ENCODE measurements around the gene YWHAQ.
"Not testable (repeated sequence)": the region's sequence is repeated elsewhere in the genome, so short reads cannot be mapped to it uniquely, and the experiment has no call there.

YWHAQ gene

GRCh38 chr2:9629222-9630116 lies 1.3 kb downstream of the YWHAQ start:
- DNase-seq (ENCODE audit: low read depth), result no peak
- H3K4me3 ChIP-seq (ENCODE audit: control insufficient read depth, low read depth, low read length), result peak overlapping the region; percentile 86
- no peak for TF ChIP-seq CTCF (IDR thresholded peaks at IDR 0.05; ENCODE audit: control insufficient read depth, insufficient read depth, low read depth, low read length, missing control alignments)

GRCh38 chr2:9627310-9627709 lies 3.5 kb downstream of the YWHAQ start:
- TF ChIP-seq CTCF (IDR thresholded peaks at IDR 0.05; ENCODE audit: control insufficient read depth, insufficient read depth, low read depth, low read length, missing control alignments), result no peak
- H3K4me3 ChIP-seq (ENCODE audit: control insufficient read depth, low read depth, low read length), result no peak overlapping the region
- no peak for DNase-seq (ENCODE audit: low read depth)

- DNase-seq (ENCODE audit: low read depth), result no peak
- TF ChIP-seq CTCF (IDR thresholded peaks at IDR 0.05; ENCODE audit: control insufficient read depth, insufficient read depth, low read depth, low read length, missing control alignments), result no peak
- H3K4me3 ChIP-seq (ENCODE audit: control insufficient read depth, low read depth, low read length), result no peak overlapping the region
Observed at GRCh38 chr2:9623151-9623550, 7.6 kb downstream of the YWHAQ start.

GRCh38 chr2:9621655-9622054 lies 9.1 kb downstream of the YWHAQ start:
- not testable (repeated sequence) for H3K4me3 ChIP-seq (ENCODE audit: control insufficient read depth, low read depth, low read length); DNase-seq (ENCODE audit: low read depth)

- no peak overlapping the region for H3K4me3 ChIP-seq (ENCODE audit: control insufficient read depth, low read depth, low read length)
- no peak for TF ChIP-seq CTCF (IDR thresholded peaks at IDR 0.05; ENCODE audit: control insufficient read depth, insufficient read depth, low read depth, low read length, missing control alignments)
- no peak for DNase-seq (ENCODE audit: low read depth)
Observed at GRCh38 chr2:9618410-9618809, 12.4 kb downstream of the YWHAQ start.

- no peak for DNase-seq (ENCODE audit: low read depth)
- H3K4me3 ChIP-seq (ENCODE audit: control insufficient read depth, low read depth, low read length), result no peak overlapping the region
- TF ChIP-seq CTCF (IDR thresholded peaks at IDR 0.05; ENCODE audit: control insufficient read depth, insufficient read depth, low read depth, low read length, missing control alignments), result no peak
Observed at GRCh38 chr2:9617749-9618148, 13.0 kb downstream of the YWHAQ start.

GRCh38 chr2:9617296-9617695 lies 13.5 kb downstream of the YWHAQ start:
- no peak overlapping the region for H3K4me3 ChIP-seq (ENCODE audit: control insufficient read depth, low read depth, low read length)
- no peak for DNase-seq (ENCODE audit: low read depth)
- no peak for TF ChIP-seq CTCF (IDR thresholded peaks at IDR 0.05; ENCODE audit: control insufficient read depth, insufficient read depth, low read depth, low read length, missing control alignments)

Measured in AG09309 (cell line).